AG09309 (cell line): Measurements from ENCODE around the gene ITGAV.

Experiments
- DNase-seq: peaks from one replicate; pipeline ENCODE4 v3.0.0-alpha.2; 2010; ENCODE audit warnings: low read depth
- H3K4me3 ChIP-seq: 2 replicates; pipeline ENCODE4 v1.5.1; 2011; ENCODE audit warnings: mild to moderate bottlenecking, low read depth, low read length, moderate library complexity; ENCODE audit not compliant: control insufficient read depth
- TF ChIP-seq, protein P1 (sequence below): IDR thresholded peaks from 2 replicates; pipeline ENCODE4 v1.5.1; 2011; ENCODE audit warnings: mild to moderate bottlenecking, low read depth, low read length, inconsistent platforms; ENCODE audit not compliant: insufficient read depth, control insufficient read depth; ENCODE audit errors: missing control alignments

ITGAV gene

DNA sequence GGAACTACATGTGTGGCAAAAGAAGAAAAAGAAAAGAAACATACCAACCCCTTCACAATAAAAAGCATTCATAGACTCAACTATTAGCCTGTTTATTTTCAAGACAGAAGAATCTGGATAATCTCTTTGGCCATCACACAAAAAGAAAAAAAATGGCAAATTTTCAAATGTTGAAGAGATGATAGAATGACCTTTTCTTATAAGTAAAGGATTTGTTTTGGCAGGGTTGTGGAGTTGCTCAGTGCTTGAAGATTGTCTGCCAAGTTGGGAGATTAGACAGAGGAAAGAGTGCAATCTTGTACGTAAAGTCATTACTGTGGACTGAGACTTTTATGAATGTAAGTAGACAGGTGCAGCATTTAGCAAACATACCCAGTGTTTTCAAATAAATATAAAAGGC is 85.5 kb downstream of the ITGAV start:
- DNase-seq = no peak
- TF ChIP-seq, protein P1, sequence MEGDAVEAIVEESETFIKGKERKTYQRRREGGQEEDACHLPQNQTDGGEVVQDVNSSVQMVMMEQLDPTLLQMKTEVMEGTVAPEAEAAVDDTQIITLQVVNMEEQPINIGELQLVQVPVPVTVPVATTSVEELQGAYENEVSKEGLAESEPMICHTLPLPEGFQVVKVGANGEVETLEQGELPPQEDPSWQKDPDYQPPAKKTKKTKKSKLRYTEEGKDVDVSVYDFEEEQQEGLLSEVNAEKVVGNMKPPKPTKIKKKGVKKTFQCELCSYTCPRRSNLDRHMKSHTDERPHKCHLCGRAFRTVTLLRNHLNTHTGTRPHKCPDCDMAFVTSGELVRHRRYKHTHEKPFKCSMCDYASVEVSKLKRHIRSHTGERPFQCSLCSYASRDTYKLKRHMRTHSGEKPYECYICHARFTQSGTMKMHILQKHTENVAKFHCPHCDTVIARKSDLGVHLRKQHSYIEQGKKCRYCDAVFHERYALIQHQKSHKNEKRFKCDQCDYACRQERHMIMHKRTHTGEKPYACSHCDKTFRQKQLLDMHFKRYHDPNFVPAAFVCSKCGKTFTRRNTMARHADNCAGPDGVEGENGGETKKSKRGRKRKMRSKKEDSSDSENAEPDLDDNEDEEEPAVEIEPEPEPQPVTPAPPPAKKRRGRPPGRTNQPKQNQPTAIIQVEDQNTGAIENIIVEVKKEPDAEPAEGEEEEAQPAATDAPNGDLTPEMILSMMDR = no peak
- no peak overlapping the region for H3K4me3 ChIP-seq

DNA sequence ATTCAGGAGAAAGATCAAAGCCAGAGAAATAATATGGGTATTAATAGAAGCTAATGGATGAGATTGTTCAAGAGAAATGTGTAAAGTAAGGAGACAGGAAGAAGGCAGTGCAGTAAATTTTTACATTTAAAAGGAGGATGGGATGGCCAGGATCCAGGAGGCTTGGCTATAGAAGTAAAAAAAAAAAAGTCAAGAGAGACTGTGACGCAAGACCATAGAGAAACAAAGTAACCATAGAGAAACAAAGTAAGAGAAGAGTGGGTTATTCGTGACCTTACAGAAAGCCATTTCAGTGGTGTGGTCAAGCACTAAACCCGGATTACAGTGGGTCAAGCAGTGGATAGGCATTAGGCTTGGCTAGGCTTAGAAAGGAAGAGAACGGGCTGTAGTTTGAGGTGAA is 93.5 kb downstream of the ITGAV start:
- TF ChIP-seq, protein P1 = no peak
- no peak overlapping the region for H3K4me3 ChIP-seq
- no peak for DNase-seq

DNA sequence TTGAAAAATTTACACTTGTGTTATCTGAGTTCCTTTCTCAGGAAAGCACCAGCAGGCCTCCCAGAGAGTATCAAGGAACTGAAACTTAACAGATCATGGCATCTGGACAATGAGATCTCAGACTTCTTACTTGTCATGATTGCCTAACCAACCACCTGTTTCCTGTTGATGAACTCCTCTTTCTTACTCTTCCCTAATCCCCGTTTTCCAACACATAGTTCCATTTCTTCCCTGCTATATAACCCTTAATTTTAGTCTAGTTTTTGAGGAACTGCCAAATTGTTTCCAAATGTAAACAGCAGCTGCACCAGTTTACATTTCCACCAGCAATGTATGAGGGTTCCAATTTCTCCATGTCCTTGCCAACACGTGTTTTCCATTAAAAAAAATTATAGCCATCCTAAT is 98.0 kb downstream of the ITGAV start:
- H3K4me3 ChIP-seq = no peak overlapping the region
- no peak for DNase-seq
- TF ChIP-seq, protein P1 = no peak

DNA sequence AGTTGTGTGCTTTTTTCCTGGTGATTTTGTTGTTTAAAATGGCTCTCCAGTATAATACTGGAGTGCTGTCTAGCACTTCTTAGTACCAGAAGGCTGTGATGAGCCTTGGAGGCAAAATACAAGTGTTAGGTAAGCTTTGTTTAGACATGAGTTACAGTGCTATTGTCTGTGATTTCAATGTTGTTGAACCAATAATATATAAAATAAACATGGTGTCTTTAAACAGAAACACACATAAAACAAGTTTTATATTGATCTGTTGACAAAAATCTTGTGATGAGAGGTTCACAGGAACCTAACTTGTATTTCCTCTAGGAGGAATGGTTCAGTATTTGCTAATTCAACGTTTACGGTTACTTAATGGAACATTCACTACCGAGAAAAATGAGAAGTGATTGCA is 99.0 kb downstream of the ITGAV start:
- TF ChIP-seq, protein P1 = no peak
- DNase-seq = no peak

DNA sequence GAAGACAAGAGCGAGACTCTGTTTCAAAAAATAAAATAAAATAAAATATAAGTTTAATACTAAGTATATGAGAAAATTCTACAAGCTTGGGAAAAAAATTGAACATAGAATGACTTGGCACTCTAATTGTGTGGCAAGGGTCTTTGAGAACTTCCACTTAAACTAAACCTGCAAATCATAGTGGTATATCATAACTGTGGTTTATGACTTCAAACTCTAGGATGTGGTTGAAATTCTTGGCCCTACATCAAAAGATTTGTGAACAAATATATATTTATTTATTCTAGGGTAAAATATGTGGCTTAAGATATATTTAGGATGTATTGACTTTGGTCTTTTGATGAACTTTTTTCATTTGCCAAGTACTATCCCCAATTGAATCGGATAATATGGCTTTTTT is 100.9 kb downstream of the ITGAV start:
- TF ChIP-seq, protein P1 = no peak
- H3K4me3 ChIP-seq = no peak overlapping the region
- no peak for DNase-seq

More for the DNA sequence above, 99.0 kb downstream of the ITGAV start:
- H3K4me3 ChIP-seq = no peak overlapping the region

DNA sequence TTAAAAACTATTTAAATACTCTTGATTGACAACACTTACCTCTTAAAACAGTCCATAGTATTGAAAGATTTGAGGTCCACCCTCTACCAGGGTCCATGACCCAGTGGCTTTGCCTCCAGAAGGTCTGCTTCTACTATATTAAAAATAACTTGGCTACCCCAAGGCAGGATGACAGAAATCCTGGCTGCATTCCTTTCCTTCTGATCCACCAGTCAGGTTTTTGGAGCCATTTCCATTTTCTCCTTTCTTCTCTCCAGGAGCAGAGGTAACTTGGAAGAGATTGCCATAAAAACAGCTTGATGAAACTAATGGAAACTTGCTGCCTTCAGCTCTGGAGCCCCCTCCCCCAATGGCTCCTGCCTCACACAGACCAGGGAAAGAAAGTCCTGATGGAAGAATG is 101.4 kb downstream of the ITGAV start:
- TF ChIP-seq, protein P1 = no peak
- DNase-seq = no peak
- H3K4me3 ChIP-seq = no peak overlapping the region

DNA sequence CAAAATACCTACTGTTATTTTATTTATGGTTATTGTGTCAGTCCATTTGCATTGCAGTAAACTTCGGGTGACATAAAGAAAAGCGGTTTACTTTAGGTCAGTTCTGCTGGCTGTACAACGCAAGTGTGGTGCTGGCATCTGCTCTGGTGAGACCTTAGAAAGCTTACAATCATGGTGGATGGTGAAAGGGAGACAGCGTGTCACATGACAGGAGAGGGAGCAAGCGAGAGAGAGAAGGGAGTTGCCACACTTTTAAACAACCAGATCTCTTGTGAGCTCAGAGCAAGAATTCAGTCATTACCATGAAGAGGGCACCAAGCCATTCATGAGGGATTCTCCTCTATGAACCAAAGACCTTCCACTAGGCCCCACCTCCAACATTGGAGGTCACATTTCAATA is 102.0 kb downstream of the ITGAV start:
- no peak overlapping the region for H3K4me3 ChIP-seq
- no peak for DNase-seq
- TF ChIP-seq, protein P1 = no peak
